Stimulated activated memory B cell treated with anti-CD40 and anti-IgM and Interleukin-4, amounts not matched to agents 10 μg/mL and 1 μg/mL and 100 μg/mL, for 72 hours (primary cell): ENCODE results near the gene PPP2R5C.
A peak's percentile ranks its signal among the peaks of the same experiment; 100 is the strongest.
"Not testable (repeated sequence)": the region's sequence is repeated elsewhere in the genome, so short reads cannot be mapped to it uniquely, and the experiment has no call there.

ENCODE experiments used
- ATAC-seq: fragments of 150-1000 bp; cut with Tn5 transposase; 2 replicates; pipeline ENCODE4 v1.10.0; 2021
- H3K27ac Mint-ChIP-seq: one replicate; pipeline ENCODE4 v1.8.0; 2022; ENCODE audit warnings: mild to moderate bottlenecking, mixed read lengths
- H3K27me3 Mint-ChIP-seq: one replicate; pipeline ENCODE4 v1.8.0; 2022; ENCODE audit warnings: mixed read lengths
- H3K36me3 Mint-ChIP-seq: one replicate; pipeline ENCODE4 v1.8.0; 2022; ENCODE audit warnings: mixed read lengths
- H3K4me1 Mint-ChIP-seq: one replicate; pipeline ENCODE4 v1.8.0; 2022; ENCODE audit warnings: mixed read lengths
- H3K4me3 Mint-ChIP-seq: one replicate; pipeline ENCODE4 v1.8.0; 2022; ENCODE audit warnings: mild to moderate bottlenecking, moderate library complexity, mixed read lengths
- H3K9me3 Mint-ChIP-seq: one replicate; pipeline ENCODE4 v1.8.0; 2022; ENCODE audit warnings: mixed read lengths

Gene PPP2R5C

GRCh38 chr14:101780390-101780789, 18.9 kb downstream of the PPP2R5C start:
- H3K27me3 Mint-ChIP-seq, result peaks cover 8% of the 10 kb centered on the region
- H3K27ac Mint-ChIP-seq, result peak overlapping the region; percentile 77
- peaks cover 6% of the 10 kb centered on the region for H3K36me3 Mint-ChIP-seq
- H3K9me3 Mint-ChIP-seq, result no peaks in the 10 kb centered on the region
- no peak for ATAC-seq
- peaks cover 45% of the 10 kb centered on the region for H3K4me1 Mint-ChIP-seq
- peak overlapping the region; percentile 81 for H3K4me3 Mint-ChIP-seq

DNA sequence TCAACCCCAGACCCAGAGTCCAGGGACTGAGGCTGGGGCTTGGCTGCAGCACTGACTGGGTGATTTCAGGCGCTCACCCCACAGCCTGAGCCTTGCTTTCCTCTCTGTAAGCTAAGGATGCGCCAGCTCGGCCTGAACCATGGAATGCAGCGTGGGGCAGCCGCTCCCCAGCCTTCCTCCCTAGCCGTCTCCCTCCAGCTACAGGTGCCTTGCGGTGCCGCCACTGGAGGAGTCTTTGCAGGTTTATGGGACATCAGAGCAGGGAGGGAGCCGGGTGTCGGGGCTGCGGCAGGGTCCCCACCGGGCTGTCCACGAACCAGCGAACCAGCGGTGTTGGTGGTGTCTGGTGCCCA, 19.4 kb downstream of the PPP2R5C start:
- Mint-ChIP-seq H3K36me3 (peaks cover 9% of the 10 kb centered on the region), H3K4me1 (peaks cover 40% of the 10 kb centered on the region), H3K27ac (peak overlapping the region; percentile 77), H3K27me3 (peaks cover 8% of the 10 kb centered on the region), H3K4me3 (peak overlapping the region; percentile 81), H3K9me3 (no peaks in the 10 kb centered on the region)
- ATAC-seq, result peak; percentile 47

- Mint-ChIP-seq H3K27me3 (peaks cover 8% of the 10 kb centered on the region), H3K4me3 (peak overlapping the region; percentile 81), H3K9me3 (no peaks in the 10 kb centered on the region), H3K36me3 (peaks cover 9% of the 10 kb centered on the region), H3K27ac (peak overlapping the region; percentile 77), H3K4me1 (peaks cover 35% of the 10 kb centered on the region)
- ATAC-seq, result peak; percentile 69
These were observed 19.9 kb downstream of the PPP2R5C start for GRCh38 chr14:101781240-101782061.

- ATAC-seq, result no peak
- H3K27ac Mint-ChIP-seq, result peak overlapping the region; percentile 22
- peaks cover 26% of the 10 kb centered on the region for H3K4me1 Mint-ChIP-seq
- no peaks in the 10 kb centered on the region for H3K9me3 Mint-ChIP-seq
- H3K36me3 Mint-ChIP-seq, result peaks cover 17% of the 10 kb centered on the region
- peaks cover 8% of the 10 kb centered on the region for H3K27me3 Mint-ChIP-seq
- H3K4me3 Mint-ChIP-seq, result peak overlapping the region; percentile 51
These were observed 21.9 kb downstream of the PPP2R5C start for GRCh38 chr14:101783260-101784016.

DNA sequence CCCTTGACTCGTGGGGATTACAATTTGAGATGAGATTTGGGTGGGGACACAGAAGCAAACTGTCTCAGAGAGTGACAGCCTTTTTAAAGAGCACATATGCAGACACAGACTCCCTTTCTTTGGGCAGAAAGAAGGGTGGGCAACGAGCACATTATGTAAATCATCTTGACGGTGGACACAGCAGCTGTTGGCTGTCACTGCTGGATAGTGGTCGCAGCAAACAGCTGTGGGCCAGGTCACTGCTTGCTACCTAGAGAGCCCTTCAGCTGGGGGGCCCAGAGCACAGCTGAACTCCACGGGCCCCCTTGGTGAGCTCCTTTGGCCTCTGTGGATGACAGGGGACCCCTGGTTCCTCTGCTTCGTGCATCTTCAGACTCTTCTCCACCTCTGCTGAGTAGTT, 23.1 kb downstream of the PPP2R5C start:
- ATAC-seq, result no peak

GRCh38 chr14:101788016-101788635, 26.6 kb downstream of the PPP2R5C start:
- H3K4me1 Mint-ChIP-seq, result peaks cover 35% of the 10 kb centered on the region
- no peak overlapping the region for H3K27ac Mint-ChIP-seq
- peaks cover 19% of the 10 kb centered on the region for H3K36me3 Mint-ChIP-seq
- H3K4me3 Mint-ChIP-seq, result no peak overlapping the region
- ATAC-seq, result no peak
- peaks cover 4% of the 10 kb centered on the region for H3K27me3 Mint-ChIP-seq
- H3K9me3 Mint-ChIP-seq, result no peaks in the 10 kb centered on the region

More for the DNA sequence above, 23.1 kb downstream of the PPP2R5C start:
- no peak overlapping the region for H3K27ac Mint-ChIP-seq
- H3K9me3 Mint-ChIP-seq, result no peaks in the 10 kb centered on the region
- H3K36me3 Mint-ChIP-seq, result peaks cover 19% of the 10 kb centered on the region
- H3K4me3 Mint-ChIP-seq, result no peak overlapping the region
- peaks cover 8% of the 10 kb centered on the region for H3K27me3 Mint-ChIP-seq
- peaks cover 25% of the 10 kb centered on the region for H3K4me1 Mint-ChIP-seq

GRCh38 chr14:101789222-101789621, 27.7 kb downstream of the PPP2R5C start:
- Mint-ChIP-seq H3K4me1 (peaks cover 31% of the 10 kb centered on the region), H3K36me3 (peaks cover 29% of the 10 kb centered on the region), H3K27ac (no peak overlapping the region), H3K9me3 (peaks cover 7% of the 10 kb centered on the region), H3K27me3 (no peaks in the 10 kb centered on the region), H3K4me3 (no peak overlapping the region)
- no peak for ATAC-seq

- peak; percentile 66 for ATAC-seq
- H3K9me3 Mint-ChIP-seq, result peaks cover 7% of the 10 kb centered on the region
- peak overlapping the region; percentile 85 for H3K27ac Mint-ChIP-seq
- peaks cover 26% of the 10 kb centered on the region for H3K36me3 Mint-ChIP-seq
- H3K27me3 Mint-ChIP-seq, result no peaks in the 10 kb centered on the region
- H3K4me1 Mint-ChIP-seq, result peaks cover 31% of the 10 kb centered on the region
- peak overlapping the region; percentile 15 for H3K4me3 Mint-ChIP-seq
These were observed 28.7 kb downstream of the PPP2R5C start for GRCh38 chr14:101790232-101790631.

- ATAC-seq, result no peak
- Mint-ChIP-seq H3K4me1 (peaks cover 31% of the 10 kb centered on the region), H3K27me3 (no peaks in the 10 kb centered on the region), H3K9me3 (peaks cover 7% of the 10 kb centered on the region), H3K36me3 (peaks cover 36% of the 10 kb centered on the region), H3K27ac (peak overlapping the region; percentile 80), H3K4me3 (peak overlapping the region; percentile 56)
These were observed 30.5 kb downstream of the PPP2R5C start for GRCh38 chr14:101791919-101792572.

GRCh38 chr14:101796016-101796415, 34.5 kb downstream of the PPP2R5C start:
- Mint-ChIP-seq H3K36me3 (peaks cover 44% of the 10 kb centered on the region), H3K4me3 (no peak overlapping the region), H3K9me3 (peaks cover 7% of the 10 kb centered on the region), H3K4me1 (peaks cover 14% of the 10 kb centered on the region), H3K27me3 (no peaks in the 10 kb centered on the region), H3K27ac (no peak overlapping the region)
- no peak for ATAC-seq

DNA sequence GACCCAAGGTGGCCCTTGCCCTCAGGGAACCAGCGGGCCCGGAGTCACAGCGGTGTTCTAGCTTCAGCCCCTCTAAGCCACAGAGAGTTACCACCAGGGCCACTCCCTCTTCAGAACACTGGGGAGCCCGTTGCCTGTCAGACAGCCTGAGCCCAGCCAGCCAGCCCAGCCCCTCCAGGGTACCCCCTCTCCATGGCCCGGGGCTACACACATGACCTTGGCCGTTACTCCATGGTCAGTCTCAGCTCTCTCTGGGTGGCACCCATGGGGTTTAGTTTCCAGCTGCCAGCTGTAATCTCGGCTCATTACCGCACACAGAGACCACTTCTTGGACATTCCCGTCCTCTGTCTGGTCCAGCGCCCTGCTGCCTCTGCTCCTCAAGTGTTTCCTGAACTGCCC, 35.0 kb downstream of the PPP2R5C start:
- Mint-ChIP-seq H3K27me3 (no peaks in the 10 kb centered on the region), H3K4me3 (no peak overlapping the region), H3K9me3 (peaks cover 7% of the 10 kb centered on the region), H3K27ac (no peak overlapping the region), H3K4me1 (peaks cover 14% of the 10 kb centered on the region), H3K36me3 (peaks cover 44% of the 10 kb centered on the region)
- ATAC-seq, result no peak

DNA sequence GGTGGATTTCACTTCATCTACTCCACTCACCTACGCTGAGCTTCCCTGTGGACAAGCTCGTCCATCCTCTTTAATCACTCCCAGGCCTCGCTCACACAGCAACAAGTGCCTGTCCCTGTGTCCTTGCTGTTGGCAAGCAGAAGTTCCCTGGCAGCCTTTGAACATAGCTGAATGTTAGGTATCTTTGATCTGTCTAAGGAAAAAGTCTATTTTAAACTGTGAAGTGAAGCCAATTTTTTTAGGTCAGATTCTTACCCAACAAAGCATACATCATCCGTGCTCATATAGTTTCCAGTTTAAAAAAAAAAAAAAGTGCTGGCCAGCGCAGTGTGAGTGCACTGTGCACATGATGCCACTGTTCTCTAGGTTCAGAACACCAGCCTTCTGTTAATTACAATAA, 36.3 kb downstream of the PPP2R5C start:
- H3K27me3 Mint-ChIP-seq, result no peaks in the 10 kb centered on the region
- H3K27ac Mint-ChIP-seq, result no peak overlapping the region
- no peak for ATAC-seq
- H3K36me3 Mint-ChIP-seq, result peaks cover 44% of the 10 kb centered on the region
- no peak overlapping the region for H3K4me3 Mint-ChIP-seq
- H3K9me3 Mint-ChIP-seq, result peaks cover 7% of the 10 kb centered on the region
- H3K4me1 Mint-ChIP-seq, result peaks cover 2% of the 10 kb centered on the region

DNA sequence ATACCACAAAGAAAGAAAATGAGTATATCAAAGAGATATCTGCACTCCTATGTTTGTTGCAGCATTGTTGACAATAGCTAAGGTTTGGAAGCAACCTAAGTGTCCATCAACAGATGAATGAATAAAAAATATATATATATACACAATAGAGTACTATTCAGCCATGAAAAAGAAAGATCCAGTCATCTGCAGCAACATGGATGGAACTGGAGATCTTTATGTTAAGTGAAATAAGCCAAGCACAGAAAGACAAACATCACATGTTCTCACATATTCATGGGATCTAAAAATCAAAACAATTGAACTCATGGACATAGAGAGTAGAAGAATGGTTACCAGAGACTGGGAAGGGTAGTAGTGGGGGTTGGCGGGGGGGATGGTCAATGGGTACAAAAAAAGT, 42.9 kb downstream of the PPP2R5C start:
- not testable (repeated sequence) for H3K27me3 Mint-ChIP-seq, H3K27ac Mint-ChIP-seq, ATAC-seq, H3K4me1 Mint-ChIP-seq, H3K36me3 Mint-ChIP-seq, H3K4me3 Mint-ChIP-seq, H3K9me3 Mint-ChIP-seq

DNA sequence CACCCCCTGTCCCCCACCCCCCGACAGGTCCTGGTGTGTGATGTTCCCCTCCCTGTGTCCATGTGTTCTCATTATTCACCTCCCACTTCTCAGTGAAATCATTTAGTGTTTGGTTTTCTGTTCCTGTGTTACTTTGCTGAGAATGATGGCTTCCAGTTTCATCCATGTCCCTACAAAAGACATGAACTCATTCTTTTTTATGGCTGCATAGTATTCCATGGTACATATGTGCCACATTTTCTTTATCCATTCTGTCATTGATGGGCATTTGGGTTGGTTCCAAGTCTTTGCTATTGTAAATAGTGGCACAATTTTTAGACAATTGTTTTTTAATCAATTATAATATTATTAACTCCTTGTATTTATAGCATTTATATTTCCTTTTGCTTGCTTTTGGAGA, 44.7 kb downstream of the PPP2R5C start:
- not testable (repeated sequence) for H3K4me3 Mint-ChIP-seq, H3K36me3 Mint-ChIP-seq, H3K9me3 Mint-ChIP-seq, ATAC-seq, H3K27me3 Mint-ChIP-seq, H3K27ac Mint-ChIP-seq
- peaks cover 11% of the 10 kb centered on the region for H3K4me1 Mint-ChIP-seq

DNA sequence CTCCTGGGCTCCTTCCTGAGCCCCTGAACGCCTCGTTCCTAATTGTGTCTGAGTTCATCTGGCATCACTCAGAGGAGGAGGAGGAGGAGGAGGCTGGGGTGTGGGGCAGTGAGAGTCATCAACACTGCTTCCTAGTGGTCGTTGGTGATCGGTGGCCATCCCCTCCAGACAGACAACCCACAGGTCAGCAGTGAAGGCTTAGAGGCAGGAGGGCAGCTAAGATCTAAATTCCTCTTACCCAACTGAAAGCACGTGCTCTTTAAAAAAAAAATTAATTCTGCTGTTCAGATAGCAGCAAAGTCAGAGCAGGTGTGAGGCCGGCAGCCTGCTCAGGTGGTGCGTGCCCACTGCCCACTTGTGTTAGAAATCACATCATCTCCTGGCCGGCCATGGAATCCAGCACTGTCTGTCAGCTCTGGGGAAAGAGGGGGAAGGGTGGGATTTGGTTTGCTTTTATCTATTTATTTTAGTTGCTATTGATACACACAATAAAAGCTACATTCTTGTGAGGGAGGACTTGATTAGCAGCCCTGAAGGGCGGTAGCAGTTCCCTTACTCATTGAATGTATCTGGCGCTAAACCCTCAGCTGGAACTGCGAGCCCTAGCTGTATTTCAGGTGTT, 46.6 kb downstream of the PPP2R5C start:
- no peak for ATAC-seq
- Mint-ChIP-seq H3K4me3 (no peak overlapping the region), H3K27ac (peak overlapping the region; percentile 62), H3K36me3 (peaks cover 13% of the 10 kb centered on the region), H3K4me1 (peaks cover 30% of the 10 kb centered on the region), H3K9me3 (no peaks in the 10 kb centered on the region), H3K27me3 (no peaks in the 10 kb centered on the region)
